ENCODE measurements around the gene AEBP1. TPM values are rescaled to one million over a fixed set of nuclear protein-coding genes. Genes with fewer than 3 reads are reported as not detected.

AEBP1 gene
- total RNA-seq, 2 experiments from 2014 or later: 4.1 to 4.8 TPM

- peaks cover 5% of the 10 kb centered on the region for H3K27me3 Mint-ChIP-seq
- no peaks in the 10 kb centered on the region for H3K36me3 Mint-ChIP-seq (ENCODE audit: low read depth)
- DNase-seq: no peak
- no peaks in the 10 kb centered on the region for H3K4me1 Mint-ChIP-seq
- H3K27ac Mint-ChIP-seq: no peak overlapping the region
- no peak overlapping the region for H3K4me3 Mint-ChIP-seq
- H3K9me3 Mint-ChIP-seq: no peaks in the 10 kb centered on the region
- CTCF ChIA-PET: interaction anchor here (0.7 kb wide), 1 partner anchor 1064 kb away, joined by 3 read pairs; no protein-coding TSS in a partner anchor
- POLR2A ChIA-PET: no interaction called here
These were observed 55.9 kb downstream of the AEBP1 start for GRCh38 chr7:44159824-44160630.

DNA sequence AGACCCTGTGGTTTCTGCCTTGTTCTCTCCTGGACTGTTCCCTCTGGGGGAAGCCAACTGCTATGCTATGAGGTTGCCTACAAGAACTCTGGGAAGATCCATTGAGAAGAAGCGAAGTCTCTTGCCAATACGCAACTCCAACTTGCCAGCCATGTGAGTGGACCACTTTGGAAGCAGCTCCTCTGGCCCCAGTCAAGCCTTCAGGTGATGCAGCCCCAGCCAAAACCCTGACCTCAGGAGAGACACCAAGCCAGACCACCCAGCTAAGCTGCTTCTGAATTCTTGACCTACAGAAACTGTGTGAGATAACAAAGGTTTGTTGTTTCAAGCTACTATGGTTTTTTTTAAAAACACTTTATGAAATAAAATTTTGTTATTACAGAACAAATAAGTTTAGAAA is 57.2 kb downstream of the AEBP1 start:
- Mint-ChIP-seq H3K4me3 (no peak overlapping the region), H3K9me3 (no peaks in the 10 kb centered on the region), H3K4me1 (no peaks in the 10 kb centered on the region), H3K27ac (no peak overlapping the region), H3K27me3 (peaks cover 5% of the 10 kb centered on the region), H3K36me3 (ENCODE audit: low read depth) (no peaks in the 10 kb centered on the region)
- ChIA-PET POLR2A (no interaction called here), CTCF (interaction anchor here (1.0 kb wide), 1 partner anchor 10 kb away, joined by 4 read pairs; no protein-coding TSS in a partner anchor)
- no peak for DNase-seq

GRCh38 chr7:44162179-44162578 is 58.0 kb downstream of the AEBP1 start:
- H3K36me3 Mint-ChIP-seq (ENCODE audit: low read depth): no peaks in the 10 kb centered on the region
- no peaks in the 10 kb centered on the region for H3K4me1 Mint-ChIP-seq
- no peak for DNase-seq
- no peak overlapping the region for H3K27ac Mint-ChIP-seq
- no peaks in the 10 kb centered on the region for H3K9me3 Mint-ChIP-seq
- peaks cover 5% of the 10 kb centered on the region for H3K27me3 Mint-ChIP-seq
- no peak overlapping the region for H3K4me3 Mint-ChIP-seq
- ChIA-PET POLR2A (no interaction called here), CTCF (interaction anchor here (1.2 kb wide), 1 partner anchor 8 kb away, joined by 3 read pairs; no protein-coding TSS in a partner anchor)

DNA sequence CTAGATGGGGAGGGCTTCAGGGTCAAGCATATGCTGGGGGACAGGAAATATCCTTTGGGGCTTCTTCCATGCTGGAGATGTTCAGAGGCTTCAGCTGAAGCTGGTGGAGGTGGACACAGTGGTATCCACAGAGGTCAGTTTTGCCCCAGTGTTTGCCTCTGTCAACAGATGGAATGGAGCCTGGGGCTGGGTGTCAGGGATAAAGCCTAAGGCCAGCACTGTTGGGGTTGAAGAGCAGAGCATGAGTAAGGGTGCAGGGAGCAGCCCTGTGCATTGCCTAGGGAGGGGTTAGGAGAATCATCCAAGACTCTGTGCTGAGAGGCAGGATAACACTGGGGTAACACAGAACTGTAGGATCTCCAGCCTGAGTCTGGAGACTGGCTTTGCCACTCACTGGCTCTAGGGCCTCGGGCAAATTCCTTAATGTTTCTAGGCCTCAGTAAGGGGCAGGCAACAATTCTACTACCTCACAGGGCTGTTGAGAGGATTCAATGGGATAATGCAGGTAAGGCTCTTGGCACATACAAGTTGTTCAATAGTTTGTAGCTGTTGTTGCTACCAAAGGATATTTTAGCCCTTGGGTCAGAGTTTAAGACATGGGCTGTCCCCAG is 58.7 kb downstream of the AEBP1 start:
- H3K36me3 Mint-ChIP-seq (ENCODE audit: low read depth): no peaks in the 10 kb centered on the region
- ChIA-PET POLR2A (no interaction called here), CTCF (interaction anchor here (1.2 kb wide), 1 partner anchor 9 kb away, joined by 3 read pairs; no protein-coding TSS in a partner anchor)
- H3K9me3 Mint-ChIP-seq: no peaks in the 10 kb centered on the region
- DNase-seq: no peak
- H3K27me3 Mint-ChIP-seq: peaks cover 5% of the 10 kb centered on the region
- peaks cover 4% of the 10 kb centered on the region for H3K4me1 Mint-ChIP-seq
- no peak overlapping the region for H3K27ac Mint-ChIP-seq
- H3K4me3 Mint-ChIP-seq: no peak overlapping the region

GRCh38 chr7:44163591-44163990 is 59.4 kb downstream of the AEBP1 start:
- no peak overlapping the region for H3K4me3 Mint-ChIP-seq
- H3K27ac Mint-ChIP-seq: no peak overlapping the region
- no peaks in the 10 kb centered on the region for H3K9me3 Mint-ChIP-seq
- H3K27me3 Mint-ChIP-seq: peaks cover 5% of the 10 kb centered on the region
- DNase-seq: no peak
- CTCF ChIA-PET: no interaction called here
- peaks cover 4% of the 10 kb centered on the region for H3K4me1 Mint-ChIP-seq
- no peaks in the 10 kb centered on the region for H3K36me3 Mint-ChIP-seq (ENCODE audit: low read depth)
- POLR2A ChIA-PET: no interaction called here

Small RNAs within 50 kb of the gene (microRNA-seq; reads per million reads assigned to microRNA genes)
- 1.3 reads per million for gene MIR6838 (ENCODE audit: borderline microRNAs expressed, borderline replicate concordance)

Other genes starting within 250 kb of the AEBP1 start
- gene MRPS24, start 234.8 kb upstream of the AEBP1 start, total RNA-seq: 10 to 100 TPM; 77.6 to 84.0 TPM
- 10 to 100 TPM; 23.4 to 27.1 TPM for gene URGCP, start 197.7 kb upstream of the AEBP1 start, total RNA-seq
- gene UBE2D4, start 177.9 kb upstream of the AEBP1 start, total RNA-seq: 1 to 10 TPM; 7.8 to 8.0 TPM
- gene SPDYE1, start 106.4 kb upstream of the AEBP1 start, total RNA-seq: not detected
- 100 to 1,000 TPM; 152 to 168 TPM for gene DBNL, start 59.6 kb upstream of the AEBP1 start, total RNA-seq
- under 1 TPM in 1 of 2 experiments, not detected in 1; 0.32 TPM for gene PGAM2, start 38.8 kb upstream of the AEBP1 start, total RNA-seq
- 10 to 100 TPM; 31.8 to 38.2 TPM for gene POLM, start 21.8 kb upstream of the AEBP1 start, total RNA-seq
- gene POLD2, start 19.2 kb downstream of the AEBP1 start, total RNA-seq: 100 to 1,000 TPM; 117 to 128 TPM
- gene MYL7, start 37.0 kb downstream of the AEBP1 start, total RNA-seq: not detected
- gene GCK, start 85.1 kb downstream of the AEBP1 start, total RNA-seq: not detected
- gene YKT6, start 96.6 kb downstream of the AEBP1 start, total RNA-seq: 10 to 100 TPM; 62.6 to 63.3 TPM
- gene CAMK2B, start 221.2 kb downstream of the AEBP1 start, total RNA-seq: not detected

All from activated CD4-positive, alpha-beta T cell treated with anti-CD3 and anti-CD28 coated beads, Interleukin-2, amount 10 ng/mL, durations not matched to agents 7 days and 5 days (primary cell).